ENCODE results near the gene DARS1. TPM values are rescaled to one million over a fixed set of nuclear protein-coding genes. Genes with fewer than 3 reads are reported as not detected.

DARS1 gene
- total RNA-seq (2013): 58.0 TPM
- 10 to 100 TPM; 24.4 to 53.0 (median 46.2) TPM for polyA plus RNA-seq
- polyA minus RNA-seq: 15.0 and 26.2 TPM in 2 replicates
- 11.7 to 55.5 (median 39.6) reads per million in 11 experiments for total RNA-seq

DNA sequence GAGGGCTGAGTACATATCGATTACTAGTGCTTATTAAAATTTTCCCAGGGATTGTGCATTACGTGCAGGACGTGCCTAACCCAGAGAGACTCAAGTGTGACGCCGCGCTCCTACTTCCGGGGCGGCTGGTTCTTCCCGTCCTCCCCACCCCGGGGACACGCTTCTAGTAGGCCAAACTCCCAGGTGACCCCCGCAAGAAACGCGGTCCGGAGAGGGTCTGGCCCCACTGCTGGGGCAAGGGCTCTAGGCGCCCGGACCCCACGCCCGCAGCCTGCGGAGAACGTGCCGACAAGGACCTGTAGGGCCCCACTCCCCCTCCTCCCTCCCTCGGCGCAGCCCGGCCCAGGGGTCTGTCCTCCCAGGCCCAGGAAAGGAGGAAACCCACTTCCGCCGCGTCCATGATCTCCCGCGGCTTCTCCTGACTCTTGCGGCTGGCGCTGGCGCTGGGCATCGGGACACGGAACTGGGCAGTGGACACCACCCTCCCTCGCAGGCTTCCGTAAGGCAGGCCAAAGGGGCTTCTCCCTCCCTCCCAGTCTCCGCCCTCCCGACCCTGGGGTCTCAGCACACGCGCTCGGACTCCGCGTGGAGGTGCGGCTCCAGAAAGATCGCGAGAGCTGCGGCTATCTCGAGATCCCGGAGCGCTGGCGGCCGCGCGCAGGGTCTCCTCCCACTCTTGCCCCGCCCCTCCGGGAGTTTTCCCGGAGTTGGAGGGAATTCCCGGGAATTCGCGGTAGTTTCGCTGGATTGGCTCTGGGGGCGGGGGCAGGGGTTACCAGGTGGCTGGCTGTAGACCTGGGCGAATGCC lies at the start of gene DARS1:
TSS of gene DARS1 (minus strand) at position 609 of the 808 bp plus-strand sequence. CDS start at position 451, 158 bp downstream.
- H3K27ac ChIP-seq (ENCODE audit: low read depth in 1 of 2, low read length in 2 of 2): peak within 1 kb of the TSS; percentile 98 to 99
- DNase-seq: peak; percentile 71 to 88 (median 74)
- H3K4me1 Mint-ChIP-seq: peaks cover 33% of the 10 kb centered on the region

DNA sequence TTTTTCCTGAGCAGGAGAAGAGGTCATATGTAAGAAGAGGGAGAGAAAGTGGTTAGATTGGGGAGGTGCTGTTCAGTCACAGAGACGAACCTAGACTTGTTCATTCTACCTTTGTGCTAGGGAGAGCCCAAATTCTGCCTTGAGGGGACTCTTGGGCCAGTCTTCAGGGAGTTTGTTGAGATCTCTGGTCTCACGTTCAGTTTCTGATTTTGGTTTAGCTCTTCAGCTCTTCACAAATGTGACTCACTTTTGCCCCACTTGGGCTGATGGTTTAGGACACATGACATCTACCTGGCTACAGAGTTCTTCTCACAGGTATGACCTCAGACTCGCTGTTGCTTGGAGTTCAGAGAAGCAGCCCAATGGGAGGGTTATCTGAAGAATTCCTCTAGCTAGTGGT lies 49.2 kb upstream of the DARS1 start:
- intact Hi-C loops (cut with micrococcal nuclease): no loop called here
- peaks cover 0 to 3% of the 10 kb centered on the region in 2 donors for H3K9me3 ChIP-seq (replicated peaks in 1 of 2; ENCODE audit: control insufficient read depth in 1 of 2, insufficient read depth in 1 of 2, low read length in 2 of 2)
- no peak overlapping the region for H3K27ac ChIP-seq (ENCODE audit: low read depth in 1 of 2, low read length in 2 of 2)
- no peak for DNase-seq
- Mint-ChIP-seq H3K9me3 (peaks cover 0 to 7% (median 3%) of the 10 kb centered on the region in 7 donors), H3K27me3 (ENCODE audit: low read depth in 3 of 3) (peaks cover 0 to 2% (median 1%) of the 10 kb centered on the region in 3 donors), H3K36me3 (peaks cover 0 to 3% of the 10 kb centered on the region in 2 donors), H3K27ac (no peak overlapping the region), H3K4me3 (no peak overlapping the region), H3K4me1 (peaks cover 7% of the 10 kb centered on the region)
- 100% methylated on average over 1 of the region's 3 CpGs for WGBS (ENCODE audit: insufficient coverage)
- peaks cover 0 to 9% of the 10 kb centered on the region in 2 donors for H3K4me1 ChIP-seq (ENCODE audit: control insufficient read depth in 1 of 2, insufficient read depth in 2 of 2, low read length in 2 of 2)
- no peaks in the 10 kb centered on the region for H4K20me1 ChIP-seq (ENCODE audit: insufficient read depth, low read length)
- H3K36me3 ChIP-seq (replicated peaks in 1 of 2; ENCODE audit: control insufficient read depth in 1 of 2, insufficient read depth in 2 of 2, low read length in 2 of 2): no peaks in the 10 kb centered on the region
- H3K4me2 ChIP-seq (replicated peaks; ENCODE audit: extremely low read depth, low read length, poor library complexity, severe bottlenecking): no peak overlapping the region
- no peak overlapping the region for H2AFZ ChIP-seq (ENCODE audit: insufficient read depth, low read depth, low read length, poor library complexity, severe bottlenecking)
- no peaks in the 10 kb centered on the region for H3K27me3 ChIP-seq (ENCODE audit: control insufficient read depth in 2 of 2, insufficient read depth in 2 of 2, low read length in 2 of 2)
- no peak overlapping the region for H3K9ac ChIP-seq (ENCODE audit: insufficient read depth, low read length, poor library complexity, severe bottlenecking)
- TF ChIP-seq, protein P1, sequence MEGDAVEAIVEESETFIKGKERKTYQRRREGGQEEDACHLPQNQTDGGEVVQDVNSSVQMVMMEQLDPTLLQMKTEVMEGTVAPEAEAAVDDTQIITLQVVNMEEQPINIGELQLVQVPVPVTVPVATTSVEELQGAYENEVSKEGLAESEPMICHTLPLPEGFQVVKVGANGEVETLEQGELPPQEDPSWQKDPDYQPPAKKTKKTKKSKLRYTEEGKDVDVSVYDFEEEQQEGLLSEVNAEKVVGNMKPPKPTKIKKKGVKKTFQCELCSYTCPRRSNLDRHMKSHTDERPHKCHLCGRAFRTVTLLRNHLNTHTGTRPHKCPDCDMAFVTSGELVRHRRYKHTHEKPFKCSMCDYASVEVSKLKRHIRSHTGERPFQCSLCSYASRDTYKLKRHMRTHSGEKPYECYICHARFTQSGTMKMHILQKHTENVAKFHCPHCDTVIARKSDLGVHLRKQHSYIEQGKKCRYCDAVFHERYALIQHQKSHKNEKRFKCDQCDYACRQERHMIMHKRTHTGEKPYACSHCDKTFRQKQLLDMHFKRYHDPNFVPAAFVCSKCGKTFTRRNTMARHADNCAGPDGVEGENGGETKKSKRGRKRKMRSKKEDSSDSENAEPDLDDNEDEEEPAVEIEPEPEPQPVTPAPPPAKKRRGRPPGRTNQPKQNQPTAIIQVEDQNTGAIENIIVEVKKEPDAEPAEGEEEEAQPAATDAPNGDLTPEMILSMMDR (IDR thresholded peaks at IDR 0.05): no peak
- no peak overlapping the region for H3K4me3 ChIP-seq (replicated peaks in 1 of 3; ENCODE audit: low read depth in 2 of 3, low read length in 3 of 3)
- H3K79me2 ChIP-seq (ENCODE audit: insufficient read depth, low read length): no peaks in the 10 kb centered on the region

More for the DNA sequence above, at the start of gene DARS1:
- Mint-ChIP-seq H3K9me3 (no peaks in the 10 kb centered on the region), H3K36me3 (peaks cover 2 to 12% of the 10 kb centered on the region in 2 donors), H3K4me3 (peak within 1 kb of the TSS; percentile 90 to 95), H3K27ac (peak within 1 kb of the TSS; percentile 92 to 97 (median 95)), H3K27me3 (ENCODE audit: low read depth in 3 of 3) (no peaks in the 10 kb centered on the region)
- Histone ChIP-seq H3K9me3 (replicated peaks in 1 of 2; ENCODE audit: control insufficient read depth in 1 of 2, insufficient read depth in 1 of 2, low read length in 2 of 2) (no peaks in the 10 kb centered on the region), H3K4me1 (ENCODE audit: control insufficient read depth in 1 of 2, insufficient read depth in 2 of 2, low read length in 2 of 2) (peaks cover 22 to 39% of the 10 kb centered on the region in 2 donors), H4K20me1 (ENCODE audit: insufficient read depth, low read length) (no peaks in the 10 kb centered on the region), H3K4me2 (replicated peaks; ENCODE audit: extremely low read depth, low read length, poor library complexity, severe bottlenecking) (peak within 1 kb of the TSS; percentile 95), H3K9ac (ENCODE audit: insufficient read depth, low read length, poor library complexity, severe bottlenecking) (peak within 1 kb of the TSS; percentile 99), H2AFZ (ENCODE audit: insufficient read depth, low read depth, low read length, poor library complexity, severe bottlenecking) (peak within 1 kb of the TSS; percentile 92), H3K27me3 (ENCODE audit: control insufficient read depth in 2 of 2, insufficient read depth in 2 of 2, low read length in 2 of 2) (no peaks in the 10 kb centered on the region), H3K79me2 (ENCODE audit: insufficient read depth, low read length) (peaks cover 57% of the 10 kb centered on the region), H3K36me3 (replicated peaks in 1 of 2; ENCODE audit: control insufficient read depth in 1 of 2, insufficient read depth in 2 of 2, low read length in 2 of 2) (peaks cover 2 to 13% of the 10 kb centered on the region in 2 donors), H3K4me3 (replicated peaks in 1 of 3; ENCODE audit: low read depth in 2 of 3, low read length in 3 of 3) (peak within 1 kb of the TSS; percentile 46 to 96 (median 94))
- TF ChIP-seq, protein P1 (IDR thresholded peaks at IDR 0.05): no peak
- intact Hi-C loops (cut with micrococcal nuclease): loop anchor here (5.0 to 10.0 kb wide), 2 partner anchors 37 to 130 kb away; partner anchors contain the start of gene CXCR4 (in 1 of the 2)
- WGBS (ENCODE audit: insufficient coverage): under 1% methylated on average over 61 of the region's 64 CpGs
